HG03521 (cell line): ENCODE measurements around the gene ASXL1.

Source experiments
- ATAC-seq: cut with Tn5 transposase; IDR thresholded peaks from one replicate; pipeline ENCODE4 v1.9.1; 2021; ENCODE audit warnings: mild to moderate bottlenecking, moderate library complexity; ENCODE audit not compliant: unreplicated experiment

ASXL1 gene

GRCh38 chr20:32477594-32478512 lies 119.7 kb downstream of the ASXL1 start:
- no peak for ATAC-seq

- ATAC-seq = no peak
Observed at GRCh38 chr20:32478576-32478975, 120.4 kb downstream of the ASXL1 start.

- no peak for ATAC-seq
Observed at GRCh38 chr20:32479012-32479411, 120.9 kb downstream of the ASXL1 start.

GRCh38 chr20:32479697-32480171 lies 121.6 kb downstream of the ASXL1 start:
- ATAC-seq = no peak

- ATAC-seq = no peak
Observed at GRCh38 chr20:32480371-32481241, 122.5 kb downstream of the ASXL1 start.

- no peak for ATAC-seq
Observed at GRCh38 chr20:32481311-32482142, 123.4 kb downstream of the ASXL1 start.

- no peak for ATAC-seq
Observed at GRCh38 chr20:32482143-32482441, 124.0 kb downstream of the ASXL1 start.

- no peak for ATAC-seq
Observed at GRCh38 chr20:32482442-32483261, 124.5 kb downstream of the ASXL1 start.

- no peak for ATAC-seq
Observed at GRCh38 chr20:32483351-32484224, 125.5 kb downstream of the ASXL1 start.

- no peak for ATAC-seq
Observed at GRCh38 chr20:32484225-32484957, 126.3 kb downstream of the ASXL1 start.

- ATAC-seq = no peak
Observed at GRCh38 chr20:32484958-32485769, 127.0 kb downstream of the ASXL1 start.

- ATAC-seq = no peak
Observed at GRCh38 chr20:32485770-32486478, 127.8 kb downstream of the ASXL1 start.

- ATAC-seq = no peak
Observed at GRCh38 chr20:32487381-32487780, 129.2 kb downstream of the ASXL1 start.

- no peak for ATAC-seq
Observed at GRCh38 chr20:32488066-32488838, 130.1 kb downstream of the ASXL1 start.
